HepG2 (cell line): ENCODE measurements around the gene TPD52L2. TPM values are rescaled to one million over a fixed set of nuclear protein-coding genes. Genes with fewer than 3 reads are reported as not detected.

Experiments used
- EED ChIP-seq: sonication (generic); formaldehyde crosslinking; IDR thresholded peaks from 2 replicates; pipeline ENCODE4 v1.5.0; 2020; ENCODE audit warnings: mild to moderate bottlenecking, missing genetic modification reagents
- FOXO4 ChIP-seq: sonication (generic); formaldehyde crosslinking; conservative IDR thresholded peaks from 2 replicates; pipeline ENCODE4 v1.8.1; 2023; ENCODE audit warnings: missing genetic modification reagents
- GLI4 ChIP-seq: sonication (generic); formaldehyde crosslinking; IDR thresholded peaks from 2 replicates; pipeline ENCODE4 v1.5.1; 2020; ENCODE audit warnings: missing genetic modification reagents, mild to moderate bottlenecking, moderate library complexity, borderline replicate concordance
- HOXA5 ChIP-seq: sonication (generic); formaldehyde crosslinking; IDR thresholded peaks from 2 replicates; pipeline ENCODE4 v1.4.0; 2020; ENCODE audit warnings: missing genetic modification reagents
- MED13 ChIP-seq: sonication (generic); formaldehyde crosslinking; IDR thresholded peaks from 2 replicates; pipeline ENCODE4 v1.5.0; 2020; ENCODE audit warnings: missing genetic modification reagents
- NCOA2 ChIP-seq: sonication (generic); formaldehyde crosslinking; IDR thresholded peaks from 2 replicates; pipeline ENCODE4 v1.8.0; 2022; ENCODE audit warnings: inconsistent platforms
- SP1 ChIP-seq, 2 experiments: fragments of 450-650 bp in 1 of 2; sonication (generic) in 1 of 2; formaldehyde crosslinking in 1 of 2; IDR thresholded peaks; 2 replicates each; pipeline versions ENCODE4 v1.4.0 to v1.6.1; 2016 to 2020; ENCODE audit warnings: missing genetic modification reagents in 1 of 2
- YY1 ChIP-seq: IDR thresholded peaks from 2 replicates; pipeline ENCODE4 v1.6.1; 2011; ENCODE audit warnings: low read length, low read depth, moderate library complexity, mild to moderate bottlenecking; ENCODE audit not compliant: insufficient read depth, insufficient replicate concordance
- ZBTB33 ChIP-seq: sonication (generic); formaldehyde crosslinking; IDR thresholded peaks from 2 replicates; pipeline ENCODE4 v1.4.0; 2020; ENCODE audit warnings: missing genetic modification reagents
- ZBTB4 ChIP-seq: sonication (generic); formaldehyde crosslinking; IDR thresholded peaks from 2 replicates; pipeline ENCODE4 v1.4.0; 2020; ENCODE audit warnings: missing genetic modification reagents, mild to moderate bottlenecking, borderline replicate concordance
- ZBTB49 ChIP-seq: sonication (generic); formaldehyde crosslinking; IDR thresholded peaks from 2 replicates; pipeline ENCODE4 v1.4.0; 2020; ENCODE audit warnings: missing genetic modification reagents, borderline replicate concordance
- ZFY ChIP-seq: sonication (generic); formaldehyde crosslinking; IDR thresholded peaks from 2 replicates; pipeline ENCODE4 v1.4.0; 2020; ENCODE audit warnings: missing genetic modification reagents
- ZNF468 ChIP-seq: sonication (generic); formaldehyde crosslinking; IDR thresholded peaks from 2 replicates; pipeline ENCODE4 v1.8.0; 2022; ENCODE audit warnings: mild to moderate bottlenecking, moderate library complexity, missing genetic modification reagents
- ZNF556 ChIP-seq: sonication (generic); formaldehyde crosslinking; IDR thresholded peaks from 2 replicates; pipeline ENCODE4 v1.4.0; 2020; ENCODE audit warnings: mild to moderate bottlenecking, missing genetic modification reagents, borderline replicate concordance
- ZNF574 ChIP-seq: sonication (generic); formaldehyde crosslinking; IDR thresholded peaks from 2 replicates; pipeline ENCODE4 v1.4.0; 2020; ENCODE audit warnings: missing genetic modification reagents
- ZNF580 ChIP-seq: IDR thresholded peaks from 2 replicates; pipeline ENCODE4 v1.6.1; 2016; ENCODE audit warnings: low read depth, borderline replicate concordance
- ZNF749 ChIP-seq: sonication (generic); formaldehyde crosslinking; IDR thresholded peaks from 2 replicates; pipeline ENCODE4 v1.8.0; 2022; ENCODE audit warnings: mild to moderate bottlenecking, missing genetic modification reagents, moderate library complexity, borderline replicate concordance
- polyA plus RNA-seq, 8 experiments: library from polyadenylated mRNA; depleted of rRNA in 3 of 8; stranded (reverse) in 7 of 8; unstranded in 1 of 8; fragments of >200 nt; fragmentation: Illumina TruSeq in 4 of 8; extraction: Trizol in 4 of 8; gene quantifications; 2 replicates each; pipeline versions ENCODE4 v1.2.1 to v1.2.3, GENCODE V29; 2011 to 2016; ENCODE audit warnings: low read depth in 4 of 8, missing spikeins in 1 of 8, mixed read lengths in 1 of 8; ENCODE audit not compliant: insufficient read depth in 1 of 8
- total RNA-seq, 5 experiments: library from RNA; depleted of rRNA; stranded (reverse); fragments of >200 nt; fragmentation: Illumina TruSeq; extraction: Trizol; gene quantifications; 2 replicates each; pipeline ENCODE4 v1.2.3, GENCODE V29; 2016; ENCODE audit warnings: low read depth in 1 of 5

The TPD52L2 gene
- total and polyA plus RNA-seq, 2 of the 13 experiments (the other 11 are each of a cell fraction or from before 2014, with no cell fraction given): 156 to 184 TPM

GRCh38 chr20:63940071-63940471, 75.0 kb downstream of the TPD52L2 start (continued):
- TF ChIP-seq ZBTB33 (CRISPR knock-in tag): peak; percentile 79
- TF ChIP-seq ZNF749 (CRISPR knock-in tag): no peak
- TF ChIP-seq FOXO4 (CRISPR knock-in tag): no peak
- TF ChIP-seq ZNF468 (CRISPR knock-in tag): no peak
- TF ChIP-seq ZNF556: no peak
- TF ChIP-seq ZNF580: no peak
- no peak for TF ChIP-seq GLI4 (CRISPR knock-in tag)
- TF ChIP-seq ZNF574: no peak
- TF ChIP-seq HOXA5: no peak
- 0 out of 2 replicates have a peak, but pooled peaks have one; percentile 66 for TF ChIP-seq EED (CRISPR knock-in tag)
- TF ChIP-seq YY1: peak; percentile 29
- TF ChIP-seq ZFY: no peak
- TF ChIP-seq MED13 (CRISPR knock-in tag): no peak
- TF ChIP-seq ZBTB49: no peak
- TF ChIP-seq ZBTB4 (CRISPR knock-in tag): 0 out of 2 replicates have a peak, but pooled peaks have one; percentile 55
- TF ChIP-seq NCOA2 (CRISPR knock-in tag): no peak
- TF ChIP-seq SP1 (IDR thresholded peaks at IDR 0.05): no peak
- TF ChIP-seq SP1 (CRISPR knock-in tag; IDR thresholded peaks at IDR 0.05): 0 out of 2 replicates have a peak, but pooled peaks have one; percentile 1
